NT2/D1 (cell line): ENCODE results near the gene PDSS1.

Experiments
- SUZ12 ChIP-seq: IDR thresholded peaks from 2 replicates; pipeline ENCODE4 v1.6.1; 2011; ENCODE audit not compliant: insufficient read length, insufficient read depth; ENCODE audit errors: extremely low read depth
- YY1 ChIP-seq: IDR thresholded peaks from 2 replicates; pipeline ENCODE4 v1.6.1; 2011; ENCODE audit not compliant: insufficient read length, insufficient read depth

GRCh38 chr10:26723016-26723415, 25.5 kb downstream of the PDSS1 start:
- no peak for TF ChIP-seq YY1
- TF ChIP-seq SUZ12: no peak
